K562 (cell line): ENCODE data around the gene PRPS1L1.

Source experiments
- CHD1 ChIP-seq: fragments of 200-600 bp; sonication (generic); IDR thresholded peaks from one replicate; pipeline ENCODE4 v1.6.1; 2012; ENCODE audit warnings: mild to moderate bottlenecking, moderate library complexity, low read length, inconsistent platforms
- DDX20 ChIP-seq: fragments of 450-650 bp; IDR thresholded peaks from 2 replicates; pipeline ENCODE4 v1.6.1; 2016; ENCODE audit warnings: missing genetic modification characterization, low read depth, mild to moderate bottlenecking, missing compliant biosample characterization, moderate library complexity
- ELK1 ChIP-seq: sonication (generic); formaldehyde crosslinking; IDR thresholded peaks from 2 replicates; pipeline ENCODE4 v1.8.1; 2022; ENCODE audit warnings: missing genetic modification reagents
- EP300 ChIP-seq: IDR thresholded peaks from 2 replicates; pipeline ENCODE4 v1.6.1; 2012; ENCODE audit warnings: low read length, improper control_type of control experiment
- ETV5 ChIP-seq: sonication (generic); formaldehyde crosslinking; IDR thresholded peaks from 2 replicates; pipeline ENCODE4 v1.4.0; 2020; ENCODE audit warnings: low read depth, mild to moderate bottlenecking, missing genetic modification reagents
- GABPA ChIP-seq: fragments of 200-800 bp; sonication (Bioruptor generic); conservative IDR thresholded peaks from 2 replicates; pipeline ENCODE4 v1.6.1; 2016; ENCODE audit warnings: low read depth, missing genetic modification characterization, missing compliant biosample characterization
- HNRNPH1 ChIP-seq: fragments of 200-400 bp; formaldehyde crosslinking; optimal IDR thresholded peaks from 2 replicates; pipeline ENCODE3; 2017; ENCODE audit warnings: low read depth, mild to moderate bottlenecking, low read length, moderate library complexity
- IRF9 ChIP-seq: fragments of 450-650 bp; IDR thresholded peaks from 2 replicates; pipeline ENCODE4 v1.6.1; 2016; ENCODE audit warnings: missing biosample characterization, missing genetic modification characterization
- NFYB ChIP-seq: IDR thresholded peaks from 2 replicates; pipeline ENCODE4 v1.6.1; 2011; ENCODE audit warnings: mild to moderate bottlenecking, moderate library complexity; ENCODE audit not compliant: insufficient read length; ENCODE audit errors: extremely low read depth
- SIX5 ChIP-seq, 2 experiments: IDR thresholded peaks; 2 replicates each; pipeline ENCODE4 v1.6.1; 2011; ENCODE audit warnings: low read length in 2 of 2, borderline replicate concordance in 1 of 2, low read depth in 1 of 2, mild to moderate bottlenecking in 1 of 2, moderate library complexity in 1 of 2; ENCODE audit not compliant: insufficient read depth in 1 of 2
- ZNF217 ChIP-seq: sonication (generic); formaldehyde crosslinking; IDR thresholded peaks from 2 replicates; pipeline ENCODE4 v1.8.0; 2022; ENCODE audit warnings: mild to moderate bottlenecking, missing genetic modification reagents

DNA sequence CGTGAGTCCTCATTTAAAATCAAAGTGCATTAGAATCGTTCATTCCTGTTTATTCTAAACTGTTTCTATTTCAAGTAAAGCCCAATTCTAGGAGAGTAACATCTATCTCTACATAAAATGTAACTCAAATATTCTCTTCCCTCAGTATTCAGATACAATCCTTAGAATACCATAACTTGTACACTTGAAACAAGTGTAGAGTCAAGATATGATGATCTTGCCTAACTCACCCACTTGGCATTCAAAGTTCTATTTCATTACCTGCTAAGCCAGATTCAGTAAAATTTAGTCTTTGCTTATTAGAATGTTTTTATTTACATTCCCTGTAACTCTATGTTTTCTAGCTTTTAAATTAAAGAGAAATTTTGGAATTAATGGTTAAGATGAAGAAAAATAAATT, 31.6 kb downstream of the PRPS1L1 start:
- TF ChIP-seq ETV5 (CRISPR knock-in tag) = no peak
- TF ChIP-seq ZNF217 (CRISPR knock-in tag) = no peak
- no peak for TF ChIP-seq SIX5 (IDR thresholded peaks at IDR 0.05; ENCODE audit: borderline replicate concordance in 1 of 2, insufficient read depth in 1 of 2, low read depth in 1 of 2, low read length in 2 of 2)
- TF ChIP-seq GABPA = no peak
- no peak for TF ChIP-seq CHD1
- no peak for TF ChIP-seq HNRNPH1
- TF ChIP-seq ELK1 = no peak
- no peak for TF ChIP-seq EP300
- no peak for TF ChIP-seq NFYB
- TF ChIP-seq IRF9 (tag) = no peak
- TF ChIP-seq DDX20 = no peak
